Stimulated activated CD4-positive, alpha-beta T cell treated with anti-CD3 and anti-CD28 coated beads, Interleukin-12 subunit alpha, Interleukin-12 subunit beta, amount 100 ng/mL, for 48 hours (primary cell): ENCODE results near the gene ATG9B.

Experiments
- DNase-seq, 3 donors: peaks; one replicate each; pipeline ENCODE4 v3.0.0-alpha.2; 2020; ENCODE audit warnings: low read depth in 2 of 3, low spot score in 1 of 3

ATG9B gene

DNA sequence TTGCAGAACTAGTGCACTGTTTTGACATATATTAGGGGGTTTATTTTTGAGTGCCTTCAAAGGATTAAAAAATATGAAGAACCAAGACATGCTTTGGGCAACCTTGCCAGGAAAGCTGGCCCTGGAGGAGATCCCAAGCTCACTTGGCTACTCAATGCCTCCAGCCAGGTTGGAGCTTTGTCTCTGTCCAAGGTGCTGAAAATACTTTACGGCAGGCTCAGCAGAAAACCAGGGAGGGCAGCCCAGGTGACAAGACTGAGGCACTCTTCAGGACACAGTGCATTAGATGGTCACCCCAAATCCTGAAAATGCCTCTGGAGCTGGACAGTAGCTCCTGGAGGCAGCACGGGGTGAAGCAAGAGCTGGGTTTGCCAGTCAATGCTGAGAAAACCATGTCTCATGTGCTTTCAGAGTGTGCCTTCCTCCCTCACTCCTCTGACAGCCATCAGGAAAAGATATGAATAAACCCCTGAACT is 40.4 kb downstream of the ATG9B start:
- no peak for DNase-seq

DNA sequence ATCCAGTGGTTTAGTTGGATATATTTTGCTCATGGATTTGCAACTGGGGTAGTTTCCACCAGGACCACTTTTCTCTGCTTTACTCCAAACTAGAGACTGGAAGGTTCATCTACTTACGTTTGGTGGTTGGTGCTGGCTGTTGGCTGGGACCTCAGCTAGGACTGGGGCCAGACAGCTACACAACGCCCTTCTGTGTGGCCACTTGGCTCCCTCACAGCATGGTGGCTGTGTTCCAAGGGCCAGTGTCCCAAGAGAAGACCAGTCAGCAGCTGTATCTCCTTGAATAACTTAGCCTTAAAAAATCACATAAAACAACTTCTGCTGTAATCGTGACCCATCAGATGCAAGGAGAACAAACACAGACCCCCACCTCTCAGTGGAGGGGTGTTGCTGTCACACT is 41.9 kb downstream of the ATG9B start:
- no peak for DNase-seq

DNA sequence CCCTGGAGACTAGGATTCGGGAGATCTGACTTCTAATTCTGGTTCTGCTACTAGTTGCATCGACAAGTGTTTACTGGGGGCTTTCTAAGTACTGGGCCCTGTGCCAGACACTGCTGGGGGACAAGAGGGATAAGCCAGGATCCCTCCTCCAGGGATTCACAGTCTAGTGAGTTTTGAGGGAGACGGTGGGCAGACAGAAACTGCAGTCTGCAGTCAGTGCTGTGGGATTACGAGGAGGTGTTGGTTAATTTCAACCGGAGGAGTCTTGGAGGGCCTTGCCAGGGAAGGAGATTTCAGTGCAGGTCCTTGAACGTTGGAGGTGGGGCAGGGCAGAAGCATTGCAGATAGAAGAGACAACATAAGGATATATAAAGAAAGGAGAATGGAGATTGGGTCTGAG is 42.6 kb downstream of the ATG9B start:
- no peak for DNase-seq

DNA sequence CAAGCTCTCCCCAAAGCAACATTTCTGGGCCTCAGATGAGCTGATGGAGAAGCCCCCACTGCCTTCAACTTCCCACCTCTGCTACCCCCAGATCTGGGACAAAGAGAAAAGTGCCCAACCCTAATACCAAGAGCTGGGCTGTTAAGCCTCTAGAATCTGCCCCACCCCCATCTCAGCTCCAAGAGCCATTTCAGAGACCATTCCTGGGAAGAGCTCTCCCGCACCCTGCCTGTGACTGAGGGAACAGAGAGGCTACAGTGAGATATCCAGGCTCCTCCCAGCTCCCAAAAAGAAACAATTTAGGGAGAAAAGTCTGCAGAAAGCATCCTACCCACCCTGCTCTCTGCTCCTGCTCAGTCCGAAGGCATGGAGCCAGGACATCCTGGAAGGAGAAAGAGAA is 43.6 kb downstream of the ATG9B start:
- no peak for DNase-seq

DNA sequence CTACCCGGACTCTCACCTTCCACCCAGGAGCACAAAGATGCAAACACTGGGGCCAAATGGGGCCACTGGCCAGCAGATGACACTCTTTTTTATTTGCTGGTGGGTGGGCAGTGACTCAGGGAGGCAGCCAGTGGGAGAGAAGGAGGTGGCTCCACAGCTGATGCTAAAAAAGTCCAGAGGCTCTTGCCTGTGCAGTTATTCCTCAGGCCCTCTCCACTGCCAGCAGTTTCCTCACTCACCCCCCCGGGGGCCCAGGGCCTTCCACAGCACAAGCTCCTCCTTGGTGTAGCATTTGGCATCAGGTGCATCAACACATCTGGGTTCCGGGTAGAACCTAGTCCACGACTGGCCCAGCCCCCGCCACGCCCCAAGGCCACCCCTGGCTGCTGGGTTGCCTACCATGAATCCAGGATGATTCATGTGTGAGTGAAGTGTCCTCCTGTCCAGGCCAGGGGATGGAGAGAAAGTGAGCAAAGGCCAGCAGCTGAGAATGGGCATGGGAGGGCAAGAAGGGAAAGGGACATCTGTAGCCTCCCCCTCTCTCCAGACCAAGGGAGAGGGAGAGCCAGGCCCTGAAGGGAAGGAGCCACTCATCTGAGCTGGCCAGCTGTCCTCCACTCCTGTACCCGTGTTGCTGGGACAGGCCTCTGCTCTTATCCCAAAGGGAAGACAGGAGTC is 44.4 kb downstream of the ATG9B start:
- DNase-seq: no peak

DNA sequence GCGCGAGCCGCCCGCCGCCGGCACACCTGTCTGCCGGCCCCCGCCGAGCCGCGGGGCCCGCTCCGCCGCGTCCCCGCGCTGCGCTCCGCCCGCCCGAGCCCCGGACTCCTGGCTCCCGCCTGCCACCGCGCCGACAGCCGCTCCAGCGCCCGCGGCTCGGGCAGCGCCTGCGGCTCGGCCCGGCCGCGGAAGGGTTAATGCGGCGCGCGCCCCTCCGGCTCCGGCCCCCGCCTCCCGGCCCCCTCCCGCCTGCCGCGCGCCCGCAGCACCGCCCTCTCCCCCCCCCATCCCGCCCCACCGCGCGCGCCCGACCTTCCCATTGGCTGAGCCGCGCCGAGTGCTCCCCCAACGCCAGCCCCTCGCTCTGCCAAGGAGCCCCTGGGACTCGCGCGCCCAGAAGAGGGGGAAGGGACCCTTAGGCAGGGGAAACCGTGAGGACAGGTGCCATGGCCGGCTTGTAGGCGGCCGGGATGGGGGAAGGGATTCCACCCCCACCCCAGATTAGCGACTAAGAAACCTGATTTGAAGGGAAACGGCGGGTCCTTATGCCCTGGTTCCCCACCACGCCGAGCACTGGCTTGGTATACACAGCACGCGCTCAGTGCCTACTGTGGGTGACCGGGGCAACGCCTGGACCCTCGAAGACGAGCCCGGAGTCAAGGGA is 46.0 kb downstream of the ATG9B start, which contains the start of gene KCNH2:
Gene KCNH2 (minus strand): TSS at position 196 of the 664 bp plus-strand sequence. CDS start 408 bp downstream, outside the sequence.
- DNase-seq: no peak

DNA sequence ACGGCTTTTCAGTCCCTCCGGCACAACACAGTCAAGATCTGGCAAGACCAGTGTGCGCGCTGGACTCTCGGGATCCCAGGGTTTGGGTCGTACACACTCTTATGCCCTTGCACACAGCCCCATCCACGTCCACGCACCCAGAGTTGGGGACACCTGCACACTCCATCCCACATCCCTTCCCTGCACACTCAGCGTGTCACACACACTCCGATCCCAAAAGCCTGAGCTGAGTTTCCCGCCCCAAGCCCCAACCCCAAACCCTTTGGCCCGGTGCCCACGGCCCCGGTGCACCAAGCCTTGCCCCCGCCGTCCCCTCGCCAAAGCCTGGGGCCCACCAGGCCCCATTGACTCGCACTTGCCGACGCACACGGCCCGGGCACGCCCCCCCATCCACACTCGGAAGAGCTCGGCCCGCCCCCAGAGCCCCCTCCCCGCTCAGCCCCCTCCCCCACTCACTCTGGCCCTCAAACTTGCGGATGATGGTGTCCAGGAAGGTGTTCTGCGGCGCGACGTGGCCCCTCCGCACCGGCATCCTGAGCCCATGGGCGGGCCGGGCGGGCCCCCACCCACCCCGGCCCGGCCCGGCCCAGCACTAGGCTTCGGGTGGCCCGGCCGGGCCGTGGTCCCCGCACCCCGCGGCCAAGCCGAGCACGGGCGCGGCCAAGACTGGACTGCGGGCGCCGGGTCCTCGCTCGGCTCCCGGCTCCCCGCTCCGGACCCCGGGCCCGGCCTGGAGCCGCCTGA is 46.7 kb downstream of the ATG9B start:
- no peak for DNase-seq

DNA sequence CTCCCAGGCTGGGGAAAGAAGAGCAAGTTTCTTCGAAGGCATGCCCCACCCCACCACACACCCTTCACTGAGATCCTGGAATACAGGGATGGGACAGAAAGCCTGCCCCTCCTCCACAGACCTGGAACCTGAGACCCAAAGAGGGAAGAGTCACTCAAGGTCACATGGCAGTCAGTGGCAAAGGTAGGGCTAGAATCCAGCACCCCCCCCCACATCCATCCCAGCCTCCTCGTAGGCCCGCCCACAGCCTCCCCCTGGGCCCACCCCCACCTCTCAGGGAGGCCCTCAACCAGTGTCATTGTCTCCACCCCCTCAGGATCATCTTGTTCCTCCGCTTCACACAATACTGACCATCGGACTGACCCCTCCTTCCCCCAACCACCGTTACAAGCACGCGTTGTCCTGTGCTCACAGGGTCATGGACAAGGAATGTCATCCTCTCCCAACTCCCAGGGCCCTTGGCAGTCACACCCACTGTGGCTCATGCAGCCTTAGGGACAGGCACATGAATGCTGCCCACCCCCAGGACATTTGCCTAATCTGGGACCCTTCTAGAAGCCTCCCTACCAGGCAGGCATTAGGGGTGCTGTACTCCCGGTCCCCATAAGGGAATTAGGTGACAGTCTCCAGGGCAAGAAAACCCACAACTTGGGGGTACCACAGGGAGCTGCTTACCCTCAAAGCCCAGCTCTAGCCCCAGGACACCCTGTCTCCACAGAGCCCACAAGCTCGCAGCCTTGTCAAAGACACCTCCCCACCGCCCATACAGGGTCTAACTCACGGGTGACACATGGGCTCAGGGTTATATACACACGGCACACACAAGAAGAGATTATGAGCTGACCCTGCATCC is 47.5 kb downstream of the ATG9B start:
- DNase-seq: no peak

DNA sequence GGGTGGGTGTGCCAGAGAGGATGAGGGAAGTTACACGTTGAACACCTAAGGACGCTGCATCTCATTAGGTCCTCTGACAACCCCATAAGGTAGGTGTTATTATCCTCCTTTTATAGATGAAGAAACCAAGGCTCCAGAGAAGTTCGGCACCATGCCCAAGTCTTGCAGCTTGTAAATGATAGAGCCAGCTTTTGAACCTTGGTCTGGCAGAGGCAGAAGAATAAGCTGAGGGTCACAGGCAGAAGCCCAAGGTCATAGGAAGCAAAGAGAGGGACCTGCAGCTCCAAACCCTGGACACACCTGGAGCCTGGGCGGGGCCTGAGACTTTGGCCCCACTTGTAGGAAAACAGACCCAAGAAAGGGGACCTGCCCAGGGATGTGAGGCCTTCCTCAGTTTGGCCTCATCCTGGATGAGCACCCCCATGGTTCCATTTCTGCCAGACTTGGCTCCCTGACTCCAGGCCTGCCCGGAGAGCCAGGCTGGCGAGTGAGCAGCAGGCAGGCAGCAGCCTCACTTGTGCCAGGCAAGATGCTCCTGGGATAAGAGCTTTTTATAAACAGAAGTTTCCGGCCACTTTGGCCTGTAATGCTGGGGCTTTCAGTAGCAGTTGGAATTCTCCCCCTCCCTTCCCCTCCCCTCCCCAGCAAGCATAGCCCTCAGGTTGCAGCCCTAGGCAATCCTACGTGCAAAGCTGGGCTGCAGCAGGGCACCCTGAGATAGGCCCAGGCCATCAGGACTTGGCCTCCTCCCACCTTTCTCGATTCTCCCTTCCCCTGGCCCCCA is 48.6 kb downstream of the ATG9B start:
- no peak for DNase-seq

DNA sequence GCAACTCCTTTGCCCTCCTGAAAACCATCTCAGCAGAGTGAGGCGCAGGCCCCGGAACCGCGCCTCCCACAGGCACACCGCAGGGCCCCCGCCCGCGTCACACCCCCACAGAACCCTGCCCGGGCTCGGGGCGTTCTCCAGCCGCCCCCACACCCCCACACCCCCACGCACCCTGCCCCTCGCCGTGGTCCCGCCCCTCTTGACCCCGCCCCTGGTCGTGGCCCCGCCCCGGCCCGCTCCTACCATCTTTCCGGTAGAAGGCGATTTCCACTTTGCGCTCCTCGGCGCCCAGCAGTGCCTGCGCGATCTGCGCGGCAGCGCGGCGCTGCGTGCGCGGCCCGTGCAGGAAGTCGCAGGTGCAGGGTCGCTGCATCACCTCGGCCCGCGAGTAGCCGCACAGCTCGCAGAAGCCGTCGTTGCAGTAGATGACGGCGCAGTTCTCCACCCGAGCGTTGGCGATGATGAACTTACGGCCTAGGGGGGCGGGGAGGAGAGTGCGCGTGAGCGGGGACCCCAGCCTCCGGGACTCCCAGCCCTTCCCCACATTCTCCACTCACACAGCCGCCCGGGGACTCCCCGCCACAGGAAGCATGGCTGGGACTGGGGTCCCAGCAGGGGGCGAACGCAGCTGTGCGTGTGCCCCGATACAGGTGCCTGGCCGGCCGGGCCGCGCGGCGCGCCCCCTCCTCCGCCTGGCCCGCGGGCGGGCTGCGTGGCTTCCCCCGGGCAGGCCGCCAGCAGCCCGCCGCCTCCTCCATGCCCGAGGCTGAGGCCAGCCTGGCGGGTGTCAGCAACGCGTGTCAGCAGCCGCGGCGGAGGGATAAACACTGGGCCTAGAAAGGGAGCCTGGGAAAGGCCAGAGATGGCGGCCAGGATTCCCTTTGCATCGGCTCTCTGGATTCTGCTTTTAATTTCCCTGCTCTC is 49.6 kb downstream of the ATG9B start:
- peak; percentile 46 to 66 (median 63) for DNase-seq

DNA sequence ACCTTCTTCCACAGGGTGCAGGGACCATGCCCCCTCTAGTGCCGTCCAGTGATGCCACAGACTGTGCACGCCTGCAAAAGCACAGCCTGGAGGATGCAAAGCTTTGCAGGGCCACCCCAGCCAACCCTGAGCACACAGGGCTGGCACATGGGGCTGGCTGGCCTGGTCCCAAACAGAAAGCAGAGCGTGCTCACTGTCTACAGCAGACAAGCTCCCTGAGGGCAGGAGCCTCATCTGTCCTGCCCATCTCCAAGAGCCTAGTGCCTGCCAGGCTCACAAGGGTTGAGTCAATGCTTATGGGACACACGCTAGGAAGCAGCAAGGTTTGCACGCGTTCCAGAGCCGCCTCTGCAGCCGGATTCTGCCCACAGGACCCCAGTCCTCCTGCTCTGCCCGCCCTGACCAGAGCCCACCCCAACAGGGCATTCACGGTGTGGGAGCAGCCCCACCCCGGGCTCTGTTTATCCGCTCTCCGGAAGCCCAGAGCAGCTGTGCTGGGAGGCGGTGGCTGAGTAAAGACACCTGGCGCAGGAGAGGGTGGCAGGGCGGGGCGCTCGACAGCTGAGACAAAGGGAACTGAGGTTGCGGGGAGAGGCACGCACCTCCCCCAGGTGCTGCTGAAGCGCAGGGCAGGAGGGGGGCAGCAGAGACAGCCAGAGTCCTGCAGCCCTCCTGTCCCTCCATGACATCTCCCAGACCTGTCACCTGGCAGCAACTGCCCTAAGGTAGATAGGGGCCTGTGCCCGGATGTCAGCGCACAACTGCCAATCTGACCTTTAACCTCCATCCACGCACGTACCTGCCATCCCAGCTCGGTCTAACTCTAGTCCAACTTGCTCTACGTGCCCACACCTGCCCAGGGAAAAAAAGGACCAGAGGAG is 50.5 kb downstream of the ATG9B start:
- DNase-seq: no peak

DNA sequence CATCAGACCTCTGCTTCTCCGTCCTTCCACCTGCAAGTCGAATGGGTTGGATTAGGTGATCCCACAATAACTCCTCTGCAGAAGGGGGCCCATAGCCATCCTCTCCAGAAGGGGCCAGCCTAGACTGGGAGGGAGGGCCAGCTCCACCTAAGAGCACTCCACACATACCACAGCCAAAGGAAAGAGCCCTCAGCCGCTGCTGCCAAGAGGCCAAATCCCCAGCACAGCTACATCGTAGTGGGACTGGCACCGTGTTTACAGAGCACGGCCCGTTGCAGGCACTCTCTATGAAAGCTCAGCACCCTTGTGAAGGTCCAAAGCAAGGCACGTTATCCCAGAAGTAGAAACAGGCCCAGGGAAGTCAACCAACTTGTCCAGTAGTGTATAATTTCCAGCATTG is 51.6 kb downstream of the ATG9B start:
- DNase-seq: no peak

DNA sequence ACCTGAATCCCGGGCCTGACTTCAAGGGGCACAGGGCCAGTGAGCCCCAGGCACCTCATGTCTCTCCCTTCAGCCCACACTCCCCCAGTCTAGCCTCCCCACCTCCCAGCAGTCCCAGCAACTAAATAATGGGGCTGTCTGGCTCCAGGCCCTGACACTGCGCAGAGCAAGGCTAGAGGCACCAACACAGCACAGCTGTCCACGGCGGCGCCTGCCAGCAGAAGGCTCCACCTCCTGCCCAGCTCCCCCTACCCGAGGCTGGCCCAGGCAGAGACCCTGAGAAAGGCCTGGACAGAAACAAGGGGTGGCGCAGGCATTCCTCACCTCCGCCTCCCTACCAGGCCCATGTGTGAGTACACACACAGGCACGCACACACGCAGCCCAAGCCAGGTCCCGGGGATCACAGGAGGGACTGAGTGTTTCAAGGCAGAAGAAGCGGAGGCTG is 52.2 kb downstream of the ATG9B start:
- no peak for DNase-seq

DNA sequence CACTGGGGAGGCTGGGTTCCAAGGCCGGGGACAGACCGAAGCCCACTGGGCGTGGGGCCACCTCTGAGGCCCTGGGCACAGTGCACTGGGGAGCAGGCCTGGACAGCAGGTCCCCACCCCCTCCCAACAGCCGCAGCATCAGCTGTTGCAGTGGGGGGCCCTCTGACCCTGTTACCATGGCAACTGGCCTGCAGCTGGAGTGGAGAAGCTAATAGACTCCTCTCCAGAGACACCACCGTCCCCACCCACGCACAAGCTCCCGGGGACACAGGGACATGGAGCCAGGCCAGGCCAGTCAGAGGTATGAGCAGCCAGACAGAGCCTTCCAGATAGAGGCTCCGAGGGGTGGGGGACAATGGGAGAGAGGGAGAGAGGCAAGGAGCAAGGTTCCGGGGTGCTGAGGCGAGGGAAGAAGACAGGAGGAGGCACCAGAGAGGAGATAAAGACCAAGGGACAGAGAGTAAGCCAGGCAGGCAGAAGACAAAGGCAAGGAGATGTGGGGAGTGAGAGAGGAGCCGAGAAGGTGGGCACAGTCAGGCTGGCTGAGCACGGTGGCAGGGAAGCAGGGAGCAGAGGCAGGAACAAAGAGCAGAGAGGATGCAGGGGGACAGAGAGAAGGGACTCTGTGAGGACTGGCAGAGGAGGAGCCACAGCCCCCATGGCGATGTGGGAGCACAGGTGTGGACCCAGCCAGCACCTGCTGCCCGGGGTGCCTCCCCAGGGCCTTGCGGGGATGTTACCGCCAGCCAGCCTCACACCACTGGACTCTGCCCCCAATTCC is 52.9 kb downstream of the ATG9B start:
- no peak for DNase-seq

DNA sequence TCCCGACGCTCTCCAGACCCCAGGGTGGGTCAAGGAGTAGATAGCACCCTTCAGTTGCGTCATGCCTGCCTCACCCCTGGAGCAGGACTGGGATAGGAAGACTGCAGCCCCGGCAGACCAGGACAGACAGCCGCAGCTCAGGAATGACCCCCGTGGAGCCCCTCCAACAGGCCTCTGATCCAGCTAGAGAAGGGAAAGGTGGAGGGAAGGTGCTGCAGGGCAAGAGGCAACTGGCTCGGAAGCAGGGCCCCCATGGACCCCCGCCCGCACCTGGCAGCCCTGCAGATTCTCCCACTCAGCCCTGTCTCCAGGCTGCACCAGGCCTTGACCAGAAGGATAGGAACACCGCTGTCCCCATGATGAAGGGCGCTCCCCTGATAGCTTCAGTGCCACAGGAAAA is 53.9 kb downstream of the ATG9B start:
- DNase-seq: no peak

DNA sequence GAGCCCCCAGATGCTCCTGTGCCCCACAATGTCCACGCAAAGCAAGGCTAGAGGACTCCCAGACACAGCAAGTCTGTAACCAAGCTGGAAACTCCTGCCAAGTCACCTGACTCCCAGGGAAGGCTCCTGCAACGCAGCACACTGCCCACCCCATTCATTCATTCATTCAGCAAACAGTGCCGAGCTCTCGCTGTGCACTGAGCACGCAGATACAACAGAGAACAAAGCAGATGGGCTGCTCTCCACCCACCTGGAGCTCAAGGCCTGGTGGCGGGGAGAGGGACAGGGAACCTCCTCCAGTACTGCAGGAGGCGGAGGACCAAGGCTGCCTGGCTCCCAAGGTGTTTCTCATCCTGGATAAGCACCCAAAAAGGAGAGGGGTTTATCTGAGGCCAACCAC is 54.8 kb downstream of the ATG9B start:
- DNase-seq: no peak

DNA sequence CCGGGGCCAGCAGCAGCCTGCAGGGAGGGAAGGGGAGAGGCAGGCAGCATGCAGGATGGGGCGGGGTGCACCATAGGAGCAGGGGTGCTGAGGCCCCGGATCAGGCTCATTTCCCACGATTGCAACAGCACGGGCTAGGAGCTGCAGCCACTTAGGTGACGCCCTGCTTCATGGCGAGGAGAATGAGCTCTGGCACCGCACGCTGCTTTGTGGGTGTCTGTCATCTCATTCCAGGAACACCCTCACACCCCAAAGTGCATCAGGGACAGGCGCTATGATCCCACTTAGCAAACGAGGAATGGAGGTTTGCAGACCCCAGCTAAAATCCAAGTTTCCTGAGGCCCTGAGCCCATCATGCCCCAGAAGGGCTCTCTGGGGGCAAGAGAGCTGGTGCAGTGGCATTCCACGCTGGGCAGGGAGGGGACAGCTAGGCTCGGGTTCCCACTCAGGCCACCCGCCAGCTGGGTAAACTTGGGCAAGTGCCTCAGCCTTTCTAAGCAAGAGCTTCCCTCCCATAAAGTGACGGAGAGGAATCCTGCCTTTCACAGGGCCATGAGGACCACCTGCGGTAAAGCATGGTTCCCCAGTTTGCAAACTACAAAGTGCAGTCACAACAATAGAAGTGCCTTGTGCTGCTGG is 55.4 kb downstream of the ATG9B start:
- DNase-seq: no peak
